G401.6 (cell line): ENCODE data around the gene FAM47E.

ENCODE experiments used
- FAIRE-seq: peaks from 2 replicates; lab custom pipeline; 2012; peaks lifted over from hg19 to GRCh38; lab: Jason Lieb, UNC

The FAM47E gene, protein sequence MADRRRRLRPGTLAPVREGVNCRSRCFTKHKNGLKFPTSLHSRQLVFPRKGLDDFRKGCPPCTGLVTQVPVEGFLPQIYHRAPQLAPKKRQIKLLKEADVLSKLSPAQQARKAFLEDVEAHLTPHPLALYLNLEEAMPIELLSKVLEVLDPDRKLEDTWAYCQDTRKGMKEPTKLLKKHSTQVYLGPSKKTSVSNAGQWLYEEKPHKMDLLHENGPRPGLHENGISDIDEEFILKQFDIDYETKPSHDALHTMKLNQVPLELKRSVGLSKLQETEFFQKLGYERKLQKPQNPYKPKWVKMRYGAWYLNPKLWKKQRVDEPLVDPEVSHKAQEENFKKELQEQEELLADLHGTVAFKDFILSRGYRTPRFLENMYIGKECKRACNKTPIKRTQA

DNA sequence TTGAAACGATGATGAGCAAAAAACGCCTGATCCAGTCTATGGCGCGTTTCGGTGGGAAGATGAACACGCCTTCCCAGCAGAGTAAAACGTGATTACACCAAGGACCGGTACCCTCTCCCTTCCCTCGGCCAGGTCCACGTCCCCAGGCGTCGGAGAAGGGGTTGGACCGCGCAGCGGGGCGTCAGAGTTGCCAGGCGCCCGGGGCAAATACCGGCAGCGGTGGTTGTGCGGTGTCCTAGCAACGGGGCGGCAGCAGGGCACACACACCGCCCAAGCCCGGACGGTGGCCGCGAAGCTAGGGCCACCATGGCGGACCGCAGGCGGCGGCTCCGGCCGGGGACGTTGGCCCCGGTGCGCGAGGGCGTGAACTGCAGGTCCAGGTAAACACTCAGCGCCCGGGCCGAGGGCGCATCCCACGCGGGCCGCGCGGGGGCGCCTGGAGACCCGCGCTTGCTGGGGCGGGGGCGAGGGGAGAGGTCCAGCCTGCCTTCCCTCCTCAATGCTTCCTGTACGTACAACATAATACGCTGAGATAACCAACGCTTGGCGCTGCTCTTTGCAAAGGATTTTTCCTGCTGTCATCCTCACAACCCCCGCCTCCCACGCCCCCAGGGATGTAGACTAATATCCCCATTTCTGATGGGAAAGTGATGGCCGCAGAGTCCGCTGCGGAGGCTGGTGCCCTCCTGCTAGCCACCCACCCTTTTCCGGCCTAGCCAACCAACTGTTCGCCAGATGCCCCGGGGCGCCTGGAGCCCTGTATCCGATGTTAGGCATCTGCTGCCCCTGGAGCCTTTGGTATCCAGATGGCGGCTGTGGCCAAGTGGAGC is at the start of gene FAM47E:
TSS of gene FAM47E (plus strand) at position 281 of the 830 bp plus-strand sequence. CDS start at position 307, 26 bp downstream.
- FAIRE-seq: no peak

DNA sequence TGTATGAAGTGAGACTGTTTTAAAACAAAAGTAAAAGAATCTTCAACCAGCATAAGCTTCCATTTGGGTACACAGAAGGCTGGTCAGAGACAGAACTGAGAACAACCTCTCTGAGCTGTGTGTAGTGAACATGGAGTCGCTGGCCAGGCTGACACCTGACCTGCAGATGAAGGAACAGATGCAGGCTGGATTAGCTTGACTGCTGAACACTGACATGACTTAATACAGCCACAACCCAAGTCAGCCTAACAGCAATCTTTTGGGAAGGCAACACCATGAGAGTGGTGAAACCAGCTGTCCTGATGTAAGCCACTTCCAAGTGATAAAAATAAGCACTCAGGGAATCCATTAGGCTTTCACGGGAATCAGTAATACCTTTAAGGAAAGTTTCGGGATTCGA is 48.0 kb upstream of the FAM47E start:
- no peak for FAIRE-seq

DNA sequence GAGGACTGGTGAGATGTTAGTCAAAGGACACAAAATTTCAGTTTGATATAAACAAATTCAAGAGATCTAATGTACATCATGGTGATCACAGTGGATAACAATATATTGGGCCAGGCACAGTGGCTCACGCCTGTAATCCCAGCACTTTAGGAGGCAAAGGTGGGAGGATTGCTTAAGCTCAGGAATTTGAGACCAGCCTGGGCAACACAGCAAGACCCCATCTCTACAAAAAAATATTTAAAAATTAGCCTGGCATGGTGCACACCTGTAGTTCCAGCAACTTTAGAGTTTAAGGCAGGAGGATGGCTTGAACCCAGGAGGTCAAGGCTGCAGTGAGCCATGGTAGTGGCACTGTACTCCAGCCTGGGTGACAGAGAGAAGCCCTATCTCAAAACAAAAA is 46.6 kb upstream of the FAM47E start:
- no peak for FAIRE-seq

DNA sequence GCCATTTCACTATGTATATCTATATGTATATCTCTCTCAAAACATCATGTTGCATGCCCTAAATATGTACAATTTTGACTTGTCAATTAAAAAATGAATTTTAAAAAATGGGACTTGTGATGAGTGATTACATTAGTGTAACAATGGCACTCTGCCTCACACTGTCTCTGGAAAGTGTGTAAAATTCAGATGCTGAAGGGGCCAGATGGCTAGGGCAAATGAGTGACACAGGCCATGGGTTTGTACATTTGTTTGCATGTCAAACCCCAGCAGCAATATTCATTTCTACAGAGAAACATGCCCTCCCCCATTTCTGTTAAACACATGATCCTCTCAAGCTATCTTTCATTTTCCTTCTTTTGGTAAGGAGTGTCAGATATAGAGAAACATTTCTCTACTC is 46.0 kb upstream of the FAM47E start:
- FAIRE-seq: no peak

DNA sequence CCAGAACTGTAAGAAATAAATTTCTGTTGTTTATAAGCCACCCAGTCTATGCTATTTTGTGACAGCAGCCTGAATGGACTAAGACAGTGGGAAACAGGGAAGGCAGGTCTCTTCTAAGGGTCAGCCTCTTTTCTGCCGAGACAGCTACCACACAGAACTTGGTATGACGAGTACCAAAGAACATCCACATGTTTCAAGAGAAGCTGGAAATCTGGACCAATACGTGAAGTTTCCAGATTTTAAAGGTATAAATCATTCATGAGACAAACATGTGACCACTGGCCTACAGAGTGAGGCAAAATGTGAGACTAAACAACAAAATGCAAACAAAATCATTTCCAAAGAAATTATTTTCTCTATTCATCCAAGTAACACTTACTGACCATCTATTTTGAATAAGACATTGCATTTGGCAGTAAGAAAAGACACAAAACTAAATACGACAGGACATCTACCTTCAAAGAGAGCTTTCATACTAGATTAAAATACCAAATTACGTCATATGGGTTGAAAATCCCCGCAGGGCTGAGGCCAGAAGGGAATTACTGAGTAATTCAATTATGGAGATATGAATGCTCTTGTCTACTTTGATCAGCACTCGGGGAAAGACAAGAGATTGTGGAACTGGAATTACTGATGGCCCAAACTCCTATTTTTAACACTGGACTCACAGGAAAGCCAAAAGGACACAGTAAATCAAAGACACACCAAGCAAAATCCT is 45.1 kb upstream of the FAM47E start:
- no peak for FAIRE-seq

DNA sequence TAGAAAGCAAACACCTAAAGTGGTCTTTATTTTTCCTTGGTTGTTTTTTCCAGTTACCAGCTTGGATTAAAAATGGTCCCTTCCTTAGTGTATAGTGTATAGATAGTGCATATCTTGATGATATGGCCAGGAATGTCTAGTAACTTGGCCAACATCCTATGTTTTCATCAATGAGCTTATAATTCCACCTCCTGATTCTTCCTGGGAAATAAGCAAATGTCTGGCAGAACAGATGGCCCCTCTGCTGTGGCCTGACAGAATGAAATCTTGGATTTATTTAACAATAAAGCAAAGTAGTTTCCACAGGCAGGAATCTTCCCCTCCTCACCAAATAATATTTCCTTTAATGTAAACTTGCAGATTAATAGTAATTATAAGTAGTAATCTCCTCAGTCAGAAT is 44.0 kb upstream of the FAM47E start:
- FAIRE-seq: no peak

DNA sequence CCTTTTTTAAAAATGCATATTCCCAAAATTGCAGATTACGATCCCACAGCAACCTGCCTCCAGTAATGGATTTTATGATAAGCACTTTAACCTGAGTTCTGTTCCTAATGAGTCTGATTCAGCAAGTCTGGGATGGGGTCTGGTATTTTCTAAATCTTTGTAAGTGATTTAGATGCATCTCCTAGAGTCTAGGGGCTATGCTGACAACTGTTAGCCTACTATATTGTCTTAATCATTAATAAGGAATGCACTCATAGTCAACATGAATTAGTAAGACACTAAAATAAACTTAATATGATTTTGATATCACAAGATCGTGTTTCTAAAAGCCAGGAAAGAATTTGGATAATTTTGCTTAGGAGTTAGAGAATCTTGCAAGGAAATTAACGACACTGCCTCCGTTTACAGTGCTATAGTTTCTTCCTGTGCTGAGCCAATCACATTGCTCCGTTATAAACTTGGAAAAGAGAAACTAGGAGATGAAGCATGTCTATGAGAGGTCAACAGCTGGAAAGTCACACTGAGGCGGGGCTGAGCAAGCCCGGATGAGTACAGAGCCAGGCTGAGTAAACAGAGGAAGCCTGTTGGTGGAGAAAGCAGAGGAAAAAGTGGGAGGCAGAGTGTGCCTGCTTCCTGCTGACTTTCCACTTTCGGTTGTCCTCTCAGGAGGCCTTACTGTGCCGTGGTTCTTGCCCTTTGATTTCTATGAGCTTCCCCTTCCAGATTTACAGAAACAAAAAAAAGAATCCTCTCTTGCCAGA is 43.3 kb upstream of the FAM47E start:
- FAIRE-seq: no peak

DNA sequence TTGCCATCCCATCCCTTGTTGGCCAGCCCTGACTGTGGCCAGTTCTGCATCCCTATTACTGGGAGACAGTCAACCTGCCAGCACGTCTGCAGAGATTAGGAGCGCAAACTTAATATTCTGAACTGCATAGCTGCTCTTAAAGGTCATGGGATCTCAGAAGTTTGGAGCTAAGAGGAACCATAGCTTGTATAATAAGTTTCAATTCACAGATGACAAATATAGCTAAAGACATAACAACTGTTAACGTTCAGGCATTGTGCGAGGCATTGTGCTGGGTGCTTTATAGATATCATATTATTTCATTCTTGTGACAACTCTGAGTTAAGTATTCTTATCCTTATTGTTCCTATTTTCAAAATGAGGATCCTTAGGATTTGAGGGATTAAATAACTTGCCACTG is 41.6 kb upstream of the FAM47E start:
- FAIRE-seq: no peak

DNA sequence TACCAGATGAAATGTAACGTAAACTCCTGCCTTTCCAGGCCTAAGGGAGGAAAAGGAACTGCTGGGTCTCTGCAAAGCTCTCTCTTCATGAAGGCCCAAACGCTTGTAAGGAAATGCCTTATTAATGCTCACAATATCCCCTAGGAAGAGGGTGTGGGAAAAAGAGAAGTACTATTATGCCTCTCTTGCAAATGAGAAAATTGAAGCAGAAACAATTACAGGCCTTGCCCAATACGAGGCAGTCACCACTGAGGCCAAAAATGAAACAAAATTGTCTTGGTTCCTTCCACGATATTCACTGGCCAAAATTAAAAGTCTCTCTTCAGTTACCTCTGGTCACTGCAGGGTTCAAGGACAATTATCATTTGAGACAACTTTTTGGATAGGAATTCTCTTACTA is 41.1 kb upstream of the FAM47E start:
- no peak for FAIRE-seq

DNA sequence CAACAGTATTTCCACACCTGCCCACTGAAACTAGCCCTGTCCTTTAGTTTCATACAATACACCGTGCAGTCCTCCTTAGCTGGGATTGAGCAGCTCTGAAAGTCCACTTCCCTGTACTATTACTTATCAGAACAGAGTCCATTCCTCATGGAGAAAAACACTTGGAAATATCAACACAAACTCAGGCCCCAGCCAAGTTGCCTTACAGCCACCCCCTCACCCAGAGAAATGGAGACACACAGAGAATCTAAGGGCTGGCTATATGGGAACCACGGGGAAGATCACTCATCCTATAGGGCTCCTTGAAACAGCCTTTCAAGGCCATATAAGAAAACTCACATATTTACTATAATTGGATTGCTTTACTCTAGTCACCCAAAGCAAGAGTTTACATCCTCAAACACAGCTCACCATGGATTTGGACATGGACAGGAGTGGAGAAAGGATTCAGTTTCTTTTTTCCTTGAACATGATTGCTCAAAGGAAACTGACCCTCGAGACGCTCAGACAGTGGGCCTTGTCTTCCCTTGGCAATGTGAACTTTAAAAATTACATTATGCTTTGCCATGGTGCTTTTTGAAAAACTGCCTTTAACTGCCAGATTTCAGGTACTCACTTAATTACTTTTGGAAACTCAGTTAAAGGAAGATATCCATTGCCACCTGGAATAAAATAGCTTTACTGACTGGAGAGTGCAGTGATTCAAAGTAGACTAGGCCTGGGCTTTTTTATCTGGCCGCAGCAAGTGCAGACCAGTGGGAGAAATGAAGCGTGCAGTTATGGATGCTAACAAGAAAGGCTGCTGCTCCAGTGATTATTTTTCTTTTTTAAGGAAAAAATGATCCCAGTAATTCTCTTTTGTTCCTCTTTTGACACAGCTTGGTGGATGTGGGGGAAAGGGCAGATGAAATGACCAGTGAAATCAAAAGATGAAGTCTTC is 39.5 kb upstream of the FAM47E start:
- no peak for FAIRE-seq

DNA sequence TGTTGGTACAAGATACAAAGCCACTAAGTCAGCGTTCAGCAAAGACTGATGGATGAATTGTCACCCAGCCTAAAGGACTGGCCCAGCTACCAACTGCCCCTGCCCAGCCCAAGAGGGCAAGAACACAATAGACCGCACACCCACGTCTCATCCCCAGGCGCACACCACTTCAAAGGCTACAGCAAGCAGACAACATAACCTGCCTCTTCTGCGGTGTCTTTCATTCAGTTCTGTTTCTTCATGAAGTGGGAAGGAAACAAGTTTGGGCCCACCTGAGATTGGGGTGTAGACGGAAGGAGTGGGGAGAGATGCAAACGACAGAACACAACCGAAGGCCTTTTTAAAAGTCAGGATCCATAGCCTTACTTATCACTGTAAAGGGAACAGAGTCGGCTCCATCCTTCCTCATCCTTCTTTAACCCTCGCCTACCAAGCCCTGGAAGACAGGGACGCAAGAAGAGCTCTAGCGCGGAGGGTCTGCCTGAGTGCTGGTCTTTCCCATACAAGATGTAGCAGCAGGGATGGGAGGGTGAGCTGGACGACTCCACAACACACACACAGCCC is 38.6 kb upstream of the FAM47E start:
- FAIRE-seq: no peak

DNA sequence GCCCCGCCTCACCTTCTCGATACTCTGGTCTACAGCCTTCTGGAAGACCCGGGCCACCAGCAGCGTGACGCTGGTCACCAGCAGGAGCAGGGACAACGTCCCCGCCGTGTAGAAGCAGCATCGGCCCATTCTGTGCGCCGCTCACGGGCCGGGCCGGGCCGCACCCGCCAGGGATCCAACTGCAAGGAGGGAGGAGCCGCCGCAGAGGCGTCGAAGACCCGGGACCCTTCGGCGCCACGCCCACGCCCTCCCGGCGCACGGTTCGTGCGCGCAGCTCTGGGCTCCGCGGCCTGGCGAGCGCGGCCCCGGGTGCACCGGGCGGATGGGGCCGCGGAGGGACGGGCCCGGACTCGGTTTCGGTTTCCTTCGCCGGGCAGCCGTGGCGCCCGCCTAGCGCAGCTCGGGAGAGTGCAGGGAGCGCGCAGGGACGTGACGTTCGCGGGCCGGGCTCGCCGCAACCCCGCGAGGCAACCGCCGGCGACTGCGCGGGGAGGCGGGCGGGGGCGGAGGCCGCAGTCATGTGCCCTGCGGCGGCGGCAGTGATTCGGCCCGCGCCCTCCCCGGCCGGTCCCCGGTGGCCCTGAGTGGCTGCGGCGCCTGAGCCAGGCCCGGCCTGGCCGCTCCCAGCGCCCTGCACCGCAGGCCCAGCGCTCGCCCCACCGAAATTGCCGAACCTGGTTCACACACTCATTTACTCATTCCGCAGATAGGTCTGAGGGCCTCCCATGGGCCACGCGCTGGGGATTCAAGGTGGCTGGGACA is 37.9 kb upstream of the FAM47E start, which contains the start of gene SCARB2:
TSS of gene SCARB2 (minus strand) at position 410 of the 762 bp plus-strand sequence. CDS start at position 129, 281 bp downstream.
- FAIRE-seq: no peak

DNA sequence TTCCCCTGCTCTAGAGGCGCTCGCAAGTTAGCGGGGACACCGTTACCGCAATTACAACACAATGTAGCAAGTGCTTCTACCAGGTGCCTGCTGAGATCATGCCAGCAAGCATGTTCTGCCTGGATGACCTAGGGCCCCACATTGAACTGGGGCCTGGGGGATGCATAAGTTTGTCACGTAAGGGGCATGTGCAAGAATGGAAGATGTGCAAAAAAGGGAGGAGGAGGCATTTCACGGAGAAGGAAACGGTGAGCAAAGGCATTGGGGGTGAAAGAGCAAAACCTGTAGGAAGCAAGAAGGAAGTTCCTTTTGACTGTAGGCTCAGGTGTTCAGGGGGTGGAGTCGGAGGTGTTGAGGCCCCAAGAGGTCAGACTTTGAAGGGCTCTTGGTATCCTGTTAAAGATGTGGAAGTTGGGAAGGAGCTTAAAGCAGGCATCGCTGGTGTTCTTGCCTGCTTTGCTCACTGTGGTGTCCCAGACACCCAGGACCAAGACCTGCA is 37.3 kb upstream of the FAM47E start:
- FAIRE-seq: no peak

DNA sequence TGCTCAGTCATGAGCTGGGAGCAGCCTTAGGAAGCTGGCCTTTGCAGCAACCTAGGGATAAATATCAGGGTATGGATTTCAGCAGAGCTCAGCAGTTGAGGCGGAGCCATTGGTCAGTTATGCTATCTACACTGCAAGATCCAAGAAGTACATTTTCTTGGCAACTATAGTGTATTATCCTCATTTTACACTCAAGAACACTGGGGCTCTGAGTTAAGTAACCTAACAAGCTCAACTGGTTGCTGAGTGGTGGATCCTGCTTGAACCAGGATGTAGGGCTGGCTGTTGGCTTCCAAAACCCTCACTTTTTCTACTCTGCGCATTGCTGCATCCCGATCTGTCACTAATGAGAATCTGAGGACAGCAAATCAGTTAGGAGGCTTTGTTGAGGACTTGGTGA is 36.4 kb upstream of the FAM47E start:
- no peak for FAIRE-seq

DNA sequence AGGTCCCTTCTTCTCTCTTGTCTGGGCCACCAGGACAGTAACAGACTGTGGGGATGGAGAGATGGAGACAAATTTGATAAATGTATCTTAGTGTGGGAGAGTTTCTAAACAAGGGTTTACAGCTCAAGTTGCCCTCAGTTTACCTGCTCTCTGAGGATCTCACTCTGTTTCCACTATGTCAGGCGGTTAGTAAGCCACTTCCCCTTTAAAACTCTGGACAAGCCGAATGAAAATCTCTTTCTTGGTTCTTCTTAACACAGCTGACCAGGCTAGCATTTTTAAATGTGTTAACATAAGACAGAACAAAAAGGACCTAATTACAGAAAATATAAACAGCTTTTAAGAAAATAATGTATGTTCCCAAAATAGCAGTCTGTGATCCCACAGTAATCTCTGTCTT is 35.0 kb upstream of the FAM47E start:
- FAIRE-seq: no peak

DNA sequence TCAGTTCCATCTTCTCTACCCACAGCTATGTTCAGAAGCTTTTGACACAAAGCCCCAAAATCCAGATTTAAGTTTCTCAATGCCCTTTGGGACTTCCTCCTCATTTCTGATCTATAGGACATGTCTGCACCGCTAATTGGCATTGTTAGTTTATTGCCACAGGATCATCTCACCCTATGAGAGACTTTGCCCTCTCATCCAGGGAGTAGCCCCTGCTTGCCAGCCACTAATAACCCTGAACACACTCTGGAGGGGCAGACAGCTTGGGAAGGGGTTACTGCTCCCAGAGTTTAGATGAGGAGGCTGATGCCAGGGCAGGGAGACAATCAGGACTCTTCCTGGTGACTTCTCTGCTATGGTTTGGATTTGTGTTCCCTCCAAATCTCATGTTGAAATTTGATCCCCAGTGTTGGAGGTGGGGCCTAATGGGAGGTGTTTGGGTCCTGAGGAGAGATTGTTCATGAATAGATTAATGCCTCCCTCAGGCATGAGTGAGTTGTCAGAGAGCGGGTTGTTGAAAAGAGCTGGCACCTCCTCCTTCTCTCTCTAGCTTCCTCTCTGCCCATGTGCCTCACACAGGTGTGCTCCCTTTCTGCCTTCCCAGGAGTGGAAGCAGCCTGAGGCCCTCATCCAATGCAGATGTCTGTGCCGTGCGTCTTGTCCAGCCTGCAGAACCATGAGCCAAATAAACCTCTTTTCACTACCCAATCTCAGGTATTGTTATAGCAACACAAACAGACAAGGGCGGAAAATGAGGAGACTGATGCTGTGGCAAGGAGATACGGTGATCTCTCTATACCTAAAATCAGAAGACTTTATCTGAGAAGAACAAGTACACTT is 34.3 kb upstream of the FAM47E start:
- FAIRE-seq: no peak

DNA sequence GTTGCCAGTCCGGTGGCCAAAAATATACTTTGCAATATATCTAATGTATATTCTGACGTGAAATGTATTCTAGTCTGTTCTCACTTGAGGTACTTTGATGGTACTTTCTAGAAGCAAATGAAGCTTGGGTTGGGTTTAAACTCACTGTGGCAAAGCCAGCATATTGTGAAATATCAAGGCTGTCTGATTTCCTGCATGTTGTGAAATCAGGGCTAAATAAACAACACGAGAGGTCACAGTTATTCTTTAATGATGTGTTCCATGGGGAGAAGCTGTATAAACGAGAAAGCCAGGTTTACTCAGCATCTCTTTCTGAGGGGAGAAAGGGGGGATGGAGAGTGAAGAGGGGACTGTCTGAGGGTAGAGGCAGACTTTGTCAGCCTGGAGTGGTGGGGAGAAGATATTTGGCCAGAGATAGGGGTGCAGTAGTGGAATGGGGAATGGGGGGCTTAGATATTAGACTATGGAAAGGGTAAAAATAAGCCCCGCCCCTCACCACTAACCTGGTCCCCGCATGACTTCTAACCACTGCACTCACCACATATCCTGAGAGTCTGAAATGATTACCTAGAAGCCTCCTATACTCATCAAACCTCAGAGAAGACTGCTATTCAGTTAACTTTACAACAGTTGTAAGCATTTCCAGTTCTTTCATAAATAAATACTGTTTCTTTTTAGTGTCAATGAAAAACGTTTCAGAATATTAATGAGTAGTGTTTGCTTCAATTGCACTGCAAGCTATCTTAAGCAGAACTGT is 32.0 kb upstream of the FAM47E start:
- no peak for FAIRE-seq

DNA sequence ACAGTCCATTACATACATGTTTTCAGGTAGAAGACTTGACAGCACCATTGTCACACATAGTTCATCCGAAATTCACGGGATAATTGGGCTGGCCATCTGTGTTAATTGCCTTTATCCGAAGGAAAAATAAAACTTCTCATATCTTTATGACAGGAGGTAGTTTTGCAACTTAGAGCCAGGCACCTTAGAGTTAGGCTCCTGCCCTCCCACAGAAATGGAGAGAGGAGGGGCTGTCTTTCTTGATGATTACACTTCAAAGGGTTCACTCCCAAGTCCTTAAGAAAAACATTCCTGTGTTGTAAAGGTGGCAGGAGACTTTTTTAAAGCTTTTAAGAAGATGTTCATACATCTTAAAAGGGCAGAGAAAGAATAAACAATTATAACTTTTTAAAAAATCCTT is 27.4 kb upstream of the FAM47E start:
- FAIRE-seq: no peak
